Caco-2 (cell line): ENCODE results near the gene SLC35E4. TPM values are rescaled to one million over a fixed set of nuclear protein-coding genes. Genes with fewer than 3 reads are reported as not detected.

Source experiments
- BruUV-seq: library from RNA; stranded (reverse); fragments of 400-500 nt; replicated peaks from 2 replicates; lab custom pipeline; 2021; lab: Mats Ljungman, UMichigan
- CTCF ChIA-PET: fragments of 300-600 bp; sonication (Branson Sonifier 250); formaldehyde crosslinking; loops from one replicate; lab custom pipeline; 2022; ENCODE audit warnings: antibody characterized with exemption; lab: Charles Lee
- POLR2A ChIA-PET: fragments of 300-600 bp; sonication (Branson Sonifier 250); formaldehyde crosslinking; loops from one replicate; lab custom pipeline; 2022; ENCODE audit warnings: antibody characterized with exemption; lab: Charles Lee
- DNase-seq, 2 experiments: peaks; one replicate each; pipeline versions ENCODE4 v3.0.0 to v3.0.0-alpha.2; 2020 to 2022
- H3K27me3 ChIP-seq: replicated peaks from 2 replicates; pipeline ENCODE4 v1.6.0; 2011; ENCODE audit warnings: low read length; ENCODE audit not compliant: control insufficient read depth, insufficient read depth
- H3K36me3 ChIP-seq: 2 replicates; pipeline ENCODE4 v1.5.1; 2011; ENCODE audit warnings: low read length; ENCODE audit not compliant: control insufficient read depth, insufficient read depth
- H3K4me1 ChIP-seq: fragments of 250-450 bp; sonication (Bioruptor Pico); 2 replicates; pipeline ENCODE4 v1.5.1; 2020; ENCODE audit warnings: mild to moderate bottlenecking
- H3K4me3 ChIP-seq: 2 replicates; pipeline ENCODE4 v1.5.1; 2011; ENCODE audit warnings: low read depth, mild to moderate bottlenecking, control low read depth, low read length
- H3K9me3 ChIP-seq: fragments of 250-450 bp; sonication (Bioruptor Pico); 2 replicates; pipeline ENCODE4 v1.5.1; 2020; ENCODE audit warnings: mild to moderate bottlenecking, moderate library complexity
- H3K27ac Mint-ChIP-seq: one replicate; pipeline ENCODE4 v1.8.0; 2022; ENCODE audit warnings: mixed read lengths; ENCODE audit not compliant: unreplicated experiment
- H3K27me3 Mint-ChIP-seq: one replicate; pipeline ENCODE4 v1.8.0; 2022; ENCODE audit warnings: mixed read lengths; ENCODE audit not compliant: insufficient read depth, unreplicated experiment
- H3K36me3 Mint-ChIP-seq: one replicate; pipeline ENCODE4 v1.8.0; 2022; ENCODE audit warnings: mild to moderate bottlenecking, mixed read lengths; ENCODE audit not compliant: insufficient read depth, unreplicated experiment
- H3K4me1 Mint-ChIP-seq: one replicate; pipeline ENCODE4 v1.8.0; 2022; ENCODE audit warnings: low read depth, mixed read lengths; ENCODE audit not compliant: unreplicated experiment
- H3K4me3 Mint-ChIP-seq: one replicate; pipeline ENCODE4 v1.8.0; 2022; ENCODE audit warnings: mild to moderate bottlenecking, moderate library complexity, mixed read lengths; ENCODE audit not compliant: unreplicated experiment
- H3K9me3 Mint-ChIP-seq: one replicate; pipeline ENCODE4 v1.8.0; 2022; ENCODE audit warnings: mixed read lengths; ENCODE audit not compliant: unreplicated experiment
- CTCF ChIP-seq, 2 experiments: fragments of 200-600 bp in 1 of 2; IDR thresholded peaks; 1 replicate in 1 of 2; 2 replicates in 1 of 2; pipeline versions ENCODE4 v1.5.1 to v1.8.0; 2011 to 2022; ENCODE audit warnings: antibody characterized with exemption in 1 of 2, control low read depth in 1 of 2, inconsistent platforms in 1 of 2, low read depth in 1 of 2, low read length in 1 of 2, mild to moderate bottlenecking in 1 of 2, moderate library complexity in 1 of 2; ENCODE audit not compliant: insufficient read depth in 1 of 2, severe bottlenecking in 1 of 2, unreplicated experiment in 1 of 2
- intact Hi-C: fragments of 100-400 bp; cut with micrococcal nuclease; formaldehyde crosslinking; loops from one replicate; pipeline ENCODE4 v1.10.0; 2022; ENCODE audit not compliant: unreplicated experiment
- total RNA-seq: library from RNA; stranded (reverse); gene quantifications from 2 replicates; pipeline ENCODE4 v1.2.3, GENCODE V29; 2022

Gene SLC35E4
- total RNA-seq, 1 experiment from 2014 or later, result 0.27 TPM

GRCh38 chr22:30667107-30667493 lies 31.5 kb downstream of the SLC35E4 start:
- Histone ChIP-seq H3K27me3 (no peaks in the 10 kb centered on the region; the same call in 1 of the 2 replicates), H3K4me1 (peaks cover 4% of the 10 kb centered on the region; the same call in 1 of the 2 replicates), H3K9me3 (no peaks in the 10 kb centered on the region), H3K4me3 (peak overlapping the region; percentile 86), H3K36me3 (no peaks in the 10 kb centered on the region; the same call in 1 of the 2 replicates)
- H3K4me1 Mint-ChIP-seq, result peaks cover 17% of the 10 kb centered on the region
- intact Hi-C loops, result loop anchor here (1.0 kb wide), 1 partner anchor 32 kb away; the partner anchor contains the start of gene SLC35E4
- no peak for TF ChIP-seq CTCF (IDR thresholded peaks at IDR 0.05; ENCODE audit: insufficient read depth in 1 of 2, low read depth in 1 of 2, low read length in 1 of 2, severe bottlenecking in 1 of 2, unreplicated experiment in 1 of 2)
- DNase-seq, result peak in 1 of 2 experiments; percentile 57
- peak overlapping the region; percentile 86 for H3K27ac Mint-ChIP-seq
- H3K4me3 Mint-ChIP-seq, result peak overlapping the region; percentile 94
- POLR2A ChIA-PET, result interaction anchor here (0.5 kb wide), 1 partner anchor 75 kb away, joined by 16 read pairs; the partner anchor contains the start of gene PES1
- H3K36me3 Mint-ChIP-seq, result peaks cover 4% of the 10 kb centered on the region
- CTCF ChIA-PET, result interaction anchor here (0.9 to 1.4 kb wide), 3 partner anchors 32 to 625 kb away, joined by 3 to 9 read pairs (median 4); partner anchors contain the start of gene PIK3IP1
- no peaks in the 10 kb centered on the region for H3K9me3 Mint-ChIP-seq
- no peaks in the 10 kb centered on the region for H3K27me3 Mint-ChIP-seq
- BruUV-seq, result no TSS peak

- H3K9me3 ChIP-seq, result no peaks in the 10 kb centered on the region
- H3K4me1 ChIP-seq, result peaks cover 4% of the 10 kb centered on the region; the same call in 1 of the 2 replicates
- BruUV-seq, result TSS peak; percentile 83
- TF ChIP-seq CTCF (IDR thresholded peaks at IDR 0.05; ENCODE audit: insufficient read depth in 1 of 2, low read depth in 1 of 2, low read length in 1 of 2, severe bottlenecking in 1 of 2, unreplicated experiment in 1 of 2), result peak; percentile 40 to 51
- intact Hi-C loops, result loop anchor here (1.0 kb wide), 1 partner anchor 32 kb away; the partner anchor contains the start of gene SLC35E4
- ChIA-PET CTCF (interaction anchor here (0.7 to 1.4 kb wide), 5 partner anchors 17 to 625 kb away, joined by 3 to 4 read pairs (median 3); partner anchors contain the start of genes PES1 and PIK3IP1), POLR2A (interaction anchor here (0.5 kb wide), 1 partner anchor 76 kb away, joined by 16 read pairs; the partner anchor contains the start of gene PES1)
- H3K27ac Mint-ChIP-seq, result peak within 1 kb of the TSS; percentile 86
- DNase-seq, result peak; percentile 93 to 96
- peak within 1 kb of the TSS; percentile 86 for H3K4me3 ChIP-seq
- H3K36me3 Mint-ChIP-seq, result peaks cover 4% of the 10 kb centered on the region
- no peaks in the 10 kb centered on the region for H3K27me3 Mint-ChIP-seq
- no peaks in the 10 kb centered on the region; the same call in 1 of the 2 replicates for H3K27me3 ChIP-seq
- no peaks in the 10 kb centered on the region; the same call in 1 of the 2 replicates for H3K36me3 ChIP-seq
- H3K9me3 Mint-ChIP-seq, result no peaks in the 10 kb centered on the region
- peaks cover 17% of the 10 kb centered on the region for H3K4me1 Mint-ChIP-seq
- peak within 1 kb of the TSS; percentile 94 for H3K4me3 Mint-ChIP-seq
Observed at GRCh38 chr22:30667494-30668385, 32.2 kb downstream of the SLC35E4 start, which contains the start of gene DUSP18. Gene DUSP18 (minus strand): TSS chr22:30667875. CDS start chr22:30664003, 3,872 bp downstream.

- H3K36me3 ChIP-seq, result no peaks in the 10 kb centered on the region; the same call in 1 of the 2 replicates
- peak overlapping the region; percentile 94 for H3K4me3 Mint-ChIP-seq
- peak overlapping the region; percentile 86 for H3K27ac Mint-ChIP-seq
- ChIA-PET CTCF (interaction anchor here (0.9 to 1.4 kb wide), 3 partner anchors 34 to 87 kb away, joined by 3 to 4 read pairs (median 3); partner anchors contain the start of gene PES1), POLR2A (no interaction called here)
- no peak for TF ChIP-seq CTCF (IDR thresholded peaks at IDR 0.05; ENCODE audit: insufficient read depth in 1 of 2, low read depth in 1 of 2, low read length in 1 of 2, severe bottlenecking in 1 of 2, unreplicated experiment in 1 of 2)
- no peaks in the 10 kb centered on the region for H3K9me3 ChIP-seq
- H3K4me1 Mint-ChIP-seq, result peaks cover 17% of the 10 kb centered on the region
- DNase-seq, result no peak
- H3K27me3 ChIP-seq, result no peaks in the 10 kb centered on the region; the same call in 1 of the 2 replicates
- no TSS peak for BruUV-seq
- H3K27me3 Mint-ChIP-seq, result no peaks in the 10 kb centered on the region
- no peaks in the 10 kb centered on the region for H3K9me3 Mint-ChIP-seq
- peaks cover 4% of the 10 kb centered on the region; the same call in 1 of the 2 replicates for H3K4me1 ChIP-seq
- intact Hi-C loops, result no loop called here
- H3K4me3 ChIP-seq, result peak overlapping the region; percentile 86
- H3K36me3 Mint-ChIP-seq, result no peaks in the 10 kb centered on the region
Observed at GRCh38 chr22:30668386-30668710, 32.8 kb downstream of the SLC35E4 start.
